Colonic mucosa (tissue), 4 donors: Measurements from ENCODE around the gene MACROD1. TPM values are rescaled to one million over a fixed set of nuclear protein-coding genes. Genes with fewer than 3 reads are reported as not detected.
A peak's percentile ranks its signal among the peaks of the same experiment; 100 is the strongest.

ENCODE experiments used
- DNase-seq: peaks from one replicate; pipeline ENCODE4 v3.0.0-alpha.2; 2020
- H3K27ac ChIP-seq: fragments of 200-600 bp; one replicate; pipeline ENCODE4 v1.8.0; 2021
- H3K27me3 ChIP-seq: fragments of 200-600 bp; one replicate; pipeline ENCODE4 v1.8.0; 2021
- H3K36me3 ChIP-seq: fragments of 200-600 bp; one replicate; pipeline ENCODE4 v1.8.0; 2021
- H3K4me1 ChIP-seq: fragments of 200-600 bp; one replicate; pipeline ENCODE4 v1.8.0; 2021; ENCODE audit warnings: mild to moderate bottlenecking
- H3K4me3 ChIP-seq: fragments of 200-600 bp; one replicate; pipeline ENCODE4 v1.8.0; 2021
- H3K9ac ChIP-seq, 2 donors: one replicate each; pipeline ENCODE4 v1.7.0; 2013; ENCODE audit warnings: control low read depth in 2 of 2, low read depth in 2 of 2, low read length in 2 of 2
- H3K9me3 ChIP-seq: fragments of 200-600 bp; one replicate; pipeline ENCODE4 v1.8.0; 2021
- CTCF ChIP-seq: fragments of 200-600 bp; IDR thresholded peaks from one replicate; pipeline ENCODE4 v1.8.0; 2022; ENCODE audit warnings: antibody characterized with exemption, mild to moderate bottlenecking
- intact Hi-C: fragments of 100-400 bp; cut with DNase I; formaldehyde crosslinking; loops from one replicate; pipeline ENCODE4 v1.14.1; 2022
- total RNA-seq, 2 donors: library from RNA; stranded (reverse); fragmentation: NEBNext Ultra II Directional in 1 of 2; extraction: Animal tissue kit (Norgen Biotek cat#: 25700) in 1 of 2; gene quantifications; one replicate each; pipeline ENCODE4 v1.2.1, GENCODE V29; 2021
- donor health status: healthy.
- donor health status: DM: no; HTN: no; CAD: no.
- donor health status: DM: no; HTN: no; CAD: no.

Gene MACROD1
- total RNA-seq, 2 donors from 2014 or later, result 18.6 to 22.9 TPM

- H3K27me3 ChIP-seq, result no peaks in the 10 kb centered on the region
These were observed 19.3 kb upstream of the MACROD1 start for GRCh38 chr11:64185175-64185692.

GRCh38 chr11:64183890-64184289 is 18.0 kb upstream of the MACROD1 start:
- no peaks in the 10 kb centered on the region for H3K4me1 ChIP-seq
- H3K9me3 ChIP-seq, result no peaks in the 10 kb centered on the region
- intact Hi-C loops, result no loop called here
- H3K36me3 ChIP-seq, result no peaks in the 10 kb centered on the region
- no peak overlapping the region for H3K4me3 ChIP-seq
- no peak overlapping the region for H3K27ac ChIP-seq
- peak overlapping the region in 1 of 2 donors; percentile 27 for H3K9ac ChIP-seq
- DNase-seq, result no peak
- no peaks in the 10 kb centered on the region for H3K27me3 ChIP-seq
- no peak for TF ChIP-seq CTCF

More at GRCh38 chr11:64185175-64185692, 19.3 kb upstream of the MACROD1 start:
- Histone ChIP-seq H3K36me3 (no peaks in the 10 kb centered on the region), H3K4me3 (peak overlapping the region; percentile 51), H3K9ac (peak overlapping the region; percentile 77 to 89), H3K4me1 (no peaks in the 10 kb centered on the region), H3K9me3 (no peaks in the 10 kb centered on the region), H3K27ac (peak overlapping the region; percentile 88)
- no peak for TF ChIP-seq CTCF
- DNase-seq, result peak; percentile 85
- intact Hi-C loops, result no loop called here

GRCh38 chr11:64181506-64182411 is 15.8 kb upstream of the MACROD1 start:
- intact Hi-C loops, result no loop called here
- no peak overlapping the region for H3K4me3 ChIP-seq
- H3K9me3 ChIP-seq, result no peaks in the 10 kb centered on the region
- no peak for TF ChIP-seq CTCF
- DNase-seq, result peak; percentile 94
- peak overlapping the region in 1 of 2 donors; percentile 81 for H3K9ac ChIP-seq
- H3K4me1 ChIP-seq, result no peaks in the 10 kb centered on the region
- H3K36me3 ChIP-seq, result no peaks in the 10 kb centered on the region
- H3K27me3 ChIP-seq, result no peaks in the 10 kb centered on the region
- peak overlapping the region; percentile 10 for H3K27ac ChIP-seq

- H3K9ac ChIP-seq, result peak overlapping the region; percentile 61 to 81
- intact Hi-C loops, result no loop called here
- no peaks in the 10 kb centered on the region for H3K9me3 ChIP-seq
- no peaks in the 10 kb centered on the region for H3K36me3 ChIP-seq
- no peak overlapping the region for H3K4me3 ChIP-seq
- H3K4me1 ChIP-seq, result no peaks in the 10 kb centered on the region
- TF ChIP-seq CTCF, result no peak
- peak overlapping the region; percentile 10 for H3K27ac ChIP-seq
- no peak for DNase-seq
- no peaks in the 10 kb centered on the region for H3K27me3 ChIP-seq
These were observed 15.0 kb upstream of the MACROD1 start for GRCh38 chr11:64180891-64181290.

- Histone ChIP-seq H3K9ac (no peak overlapping the region), H3K27me3 (no peaks in the 10 kb centered on the region), H3K4me3 (no peak overlapping the region), H3K9me3 (no peaks in the 10 kb centered on the region), H3K27ac (no peak overlapping the region), H3K36me3 (no peaks in the 10 kb centered on the region), H3K4me1 (no peaks in the 10 kb centered on the region)
- no peak for TF ChIP-seq CTCF
- intact Hi-C loops, result no loop called here
- no peak for DNase-seq
These were observed 13.2 kb upstream of the MACROD1 start for GRCh38 chr11:64178951-64179639.
